Activated CD8-positive, alpha-beta T cell treated with anti-CD3 and anti-CD28 coated beads for 36 hours (primary cell): ENCODE measurements around the gene SPOCK3. TPM values are rescaled to one million over a fixed set of nuclear protein-coding genes. Genes with fewer than 3 reads are reported as not detected.

Source experiments
- ATAC-seq: fragments of 200-7000 bp; cut with Tn5 transposase; one replicate; pipeline ENCODE4 v1.10.0; 2021; ENCODE audit warnings: mild to moderate bottlenecking, moderate library complexity
- CTCF ChIA-PET: fragments of 350-600 bp; sonication (Branson Sonifier 250); formaldehyde crosslinking; loops from one replicate; lab custom pipeline; 2021; ENCODE audit warnings: antibody characterized with exemption; lab: Charles Lee
- POLR2A ChIA-PET: fragments of 350-600 bp; sonication (Branson Sonifier 250); formaldehyde crosslinking; loops from one replicate; lab custom pipeline; 2021; ENCODE audit warnings: antibody characterized with exemption; lab: Charles Lee
- DNase-seq: peaks from one replicate; pipeline ENCODE4 v3.0.0-alpha.2; 2020
- H3K27ac Mint-ChIP-seq: one replicate; pipeline ENCODE4 v1.8.0; 2021; ENCODE audit warnings: mild to moderate bottlenecking, mixed read lengths
- H3K27me3 Mint-ChIP-seq: one replicate; pipeline ENCODE4 v1.8.0; 2021; ENCODE audit warnings: mixed read lengths
- H3K36me3 Mint-ChIP-seq: one replicate; pipeline ENCODE4 v1.8.0; 2021; ENCODE audit warnings: low read depth, mixed read lengths
- H3K4me1 Mint-ChIP-seq: one replicate; pipeline ENCODE4 v1.8.0; 2021; ENCODE audit warnings: low read depth, mixed read lengths
- H3K4me3 Mint-ChIP-seq: one replicate; pipeline ENCODE4 v1.8.0; 2021; ENCODE audit warnings: mild to moderate bottlenecking, moderate library complexity, mixed read lengths
- H3K9me3 Mint-ChIP-seq: one replicate; pipeline ENCODE4 v1.8.0; 2021; ENCODE audit warnings: mixed read lengths
- CTCF ChIP-seq: fragments of 200-600 bp; IDR thresholded peaks from one replicate; pipeline ENCODE4 v1.8.0; 2022; ENCODE audit warnings: antibody characterized with exemption, mild to moderate bottlenecking
- intact Hi-C: fragments of 100-400 bp; cut with micrococcal nuclease; formaldehyde crosslinking; loops from one replicate; pipeline ENCODE4 v1.10.0; 2022
- total RNA-seq, 2 experiments: library from RNA; stranded (reverse); gene quantifications; one replicate each; pipeline ENCODE4 v1.2.3, GENCODE V29; 2021

SPOCK3 gene
- total RNA-seq, 2 experiments from 2014 or later, result not detected

GRCh38 chr4:166687828-166688227 is 546.5 kb downstream of the SPOCK3 start:
- no peak for DNase-seq
- no peak for ATAC-seq
- intact Hi-C loops, result no loop called here
- Mint-ChIP-seq H3K36me3 (no peaks in the 10 kb centered on the region), H3K9me3 (peaks cover 4% of the 10 kb centered on the region), H3K27me3 (no peaks in the 10 kb centered on the region), H3K27ac (no peak overlapping the region), H3K4me3 (no peak overlapping the region), H3K4me1 (no peaks in the 10 kb centered on the region)
- CTCF ChIA-PET, result no interaction called here
- TF ChIP-seq CTCF, result no peak
- POLR2A ChIA-PET, result no interaction called here
